Hepatic stellate cell (primary cell): Measurements from ENCODE around the gene MYH15.

Experiments
- DNase-seq: peaks from one replicate; pipeline ENCODE4 v3.0.0; 2011; ENCODE audit warnings: low spot score

MYH15 gene

DNA sequence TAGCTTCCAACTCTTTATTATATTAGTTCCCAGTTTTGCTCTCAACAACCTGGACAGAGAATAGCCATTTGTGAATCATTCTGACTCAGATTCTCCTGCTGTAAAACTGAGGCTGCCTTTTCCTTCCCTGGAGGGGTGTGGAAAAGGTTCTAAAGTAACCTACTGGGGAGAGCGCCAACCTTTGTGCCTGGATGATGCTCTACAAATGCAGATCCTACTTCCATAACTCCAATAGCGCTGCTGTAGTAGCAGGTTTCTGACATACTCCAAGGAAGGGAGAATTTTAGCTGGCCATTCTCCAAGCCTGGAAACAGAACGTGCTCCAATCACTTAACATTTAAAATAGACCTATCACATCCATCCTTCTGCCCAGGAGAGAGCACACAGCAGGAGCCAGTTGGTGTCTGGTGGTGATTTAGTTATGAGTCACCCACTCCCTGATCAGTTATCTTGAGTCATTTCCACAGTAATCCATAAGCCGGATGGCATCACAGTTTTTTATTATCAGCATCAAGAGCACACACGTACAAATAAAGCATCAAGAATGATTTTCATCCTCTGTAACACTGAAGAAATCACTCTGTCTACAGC lies 38.3 kb downstream of the MYH15 start:
- DNase-seq: peak; percentile 8

GRCh38 chr3:108471426-108471825 lies 39.0 kb downstream of the MYH15 start:
- DNase-seq: no peak

- no peak for DNase-seq
Measured at GRCh38 chr3:108469126-108469525, 41.3 kb downstream of the MYH15 start.

- DNase-seq: no peak
Measured at GRCh38 chr3:108468577-108468976, 41.8 kb downstream of the MYH15 start.

GRCh38 chr3:108462899-108463298 lies 47.5 kb downstream of the MYH15 start:
- no peak for DNase-seq

DNA sequence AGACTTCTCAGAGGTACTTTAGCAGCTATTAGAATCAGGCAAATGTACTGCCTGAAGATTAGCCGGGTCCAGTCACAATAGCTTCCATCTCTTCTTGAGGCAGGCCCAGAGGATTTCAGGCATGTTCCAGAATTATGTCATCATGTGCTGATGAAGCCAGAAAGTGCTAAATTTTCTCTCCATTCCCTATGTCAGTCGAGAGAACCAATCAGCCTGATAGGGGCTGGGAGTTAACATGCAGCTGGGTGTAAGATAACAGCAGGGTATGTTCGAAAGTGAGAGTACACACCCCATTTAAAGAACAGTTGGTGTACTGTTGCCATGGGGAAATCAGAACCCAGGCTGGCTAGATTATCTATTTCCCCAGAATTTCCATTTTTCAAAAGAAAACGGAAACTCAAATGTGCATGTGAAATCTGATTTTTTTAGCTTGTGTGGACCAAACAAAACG lies 48.7 kb downstream of the MYH15 start:
- no peak for DNase-seq

- no peak for DNase-seq
Measured at GRCh38 chr3:108459225-108459624, 51.2 kb downstream of the MYH15 start.

DNA sequence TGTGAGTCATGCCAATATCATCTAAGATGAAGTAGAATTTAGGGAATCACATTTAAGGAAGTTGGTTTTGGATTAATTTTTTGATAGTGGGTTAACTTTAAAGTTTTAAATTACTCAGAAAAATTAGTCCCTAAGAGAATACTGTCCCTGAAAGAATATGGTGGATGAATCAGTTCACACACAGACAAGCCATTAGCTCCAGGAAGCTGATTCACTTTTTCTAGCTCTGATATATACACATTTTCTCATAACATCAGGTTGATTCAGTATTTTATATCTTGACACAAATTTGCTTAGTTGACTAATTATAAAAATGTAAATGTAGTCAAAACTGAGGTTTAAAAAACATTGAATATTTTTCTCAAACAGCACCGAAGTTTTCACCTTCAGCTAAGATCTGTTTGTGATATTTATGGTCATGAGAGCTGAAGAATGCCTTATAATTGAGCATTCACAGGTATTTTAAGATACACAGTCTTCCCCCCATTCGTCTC lies 55.1 kb downstream of the MYH15 start:
- DNase-seq: no peak

DNA sequence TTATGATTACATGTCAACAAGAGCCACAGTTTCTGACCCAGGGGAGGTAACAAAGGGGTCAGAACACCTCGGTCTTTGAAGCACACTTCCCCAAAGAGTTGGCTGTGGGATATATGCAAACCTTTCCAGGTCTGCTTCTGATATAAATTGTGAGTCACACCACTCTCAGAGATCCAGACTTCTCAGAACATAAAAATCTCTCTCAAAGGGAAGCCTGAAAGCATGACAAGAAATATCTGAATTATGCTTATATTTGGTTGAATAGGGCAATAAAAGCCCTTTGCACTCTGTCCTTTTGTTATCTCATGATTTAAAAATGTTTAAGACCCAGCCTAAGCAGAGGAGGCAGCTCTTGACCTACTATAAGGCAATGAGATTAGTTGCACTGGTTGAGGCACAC lies 56.8 kb downstream of the MYH15 start:
- DNase-seq: no peak

DNA sequence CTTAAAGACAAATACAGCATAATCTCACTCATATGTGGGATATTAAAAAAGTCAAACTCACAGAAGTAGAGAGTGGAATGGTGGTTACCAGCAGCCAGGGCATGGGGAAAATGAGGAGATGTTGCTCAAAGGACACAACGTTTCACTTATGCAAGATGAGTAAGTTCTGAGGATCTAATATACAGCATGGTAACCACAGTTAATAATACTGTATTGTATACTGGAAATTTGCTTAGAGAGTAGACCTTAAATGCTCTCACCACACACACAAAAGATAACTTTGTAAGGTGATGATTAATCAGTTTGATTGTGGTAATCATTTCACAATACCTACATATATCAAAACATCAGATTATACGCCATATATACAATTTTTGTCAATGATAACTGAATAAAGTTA lies 60.0 kb downstream of the MYH15 start:
- DNase-seq: no peak

- DNase-seq: no peak
Measured at GRCh38 chr3:108448593-108448992, 61.8 kb downstream of the MYH15 start.

DNA sequence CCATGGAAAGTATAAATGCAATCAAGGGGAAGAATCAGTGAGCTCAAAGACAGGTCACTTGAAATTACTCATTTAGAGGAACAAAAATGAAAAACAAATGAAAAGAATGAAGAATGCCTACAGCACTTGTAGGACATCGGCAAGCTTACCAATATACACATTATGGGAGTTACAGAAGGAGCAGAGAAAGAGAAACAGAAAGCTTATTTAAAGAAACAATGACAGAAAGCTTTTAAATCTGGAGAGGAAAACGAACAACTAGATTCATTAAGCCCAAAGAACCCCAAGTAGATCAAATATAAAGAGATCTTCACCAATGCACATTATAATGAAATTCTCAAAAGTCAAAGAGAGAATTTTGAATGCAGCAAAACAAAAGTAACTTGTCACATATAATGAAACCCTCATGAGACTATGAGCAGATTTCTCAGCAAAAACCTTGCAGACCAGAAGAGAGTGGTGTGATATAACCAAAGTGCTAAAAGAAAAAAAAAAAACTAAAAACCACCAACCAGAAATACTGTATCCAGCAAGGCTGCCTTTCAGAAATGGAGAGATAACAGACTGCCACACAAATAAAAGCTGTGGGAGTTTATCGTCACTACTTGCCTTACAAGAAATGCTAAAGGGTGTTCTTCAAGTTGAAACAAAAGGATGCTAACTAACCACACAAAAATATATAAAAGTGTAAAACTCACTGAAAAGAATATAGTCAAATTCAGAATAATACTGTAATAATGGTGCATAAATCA lies 63.1 kb downstream of the MYH15 start:
- DNase-seq: no peak

DNA sequence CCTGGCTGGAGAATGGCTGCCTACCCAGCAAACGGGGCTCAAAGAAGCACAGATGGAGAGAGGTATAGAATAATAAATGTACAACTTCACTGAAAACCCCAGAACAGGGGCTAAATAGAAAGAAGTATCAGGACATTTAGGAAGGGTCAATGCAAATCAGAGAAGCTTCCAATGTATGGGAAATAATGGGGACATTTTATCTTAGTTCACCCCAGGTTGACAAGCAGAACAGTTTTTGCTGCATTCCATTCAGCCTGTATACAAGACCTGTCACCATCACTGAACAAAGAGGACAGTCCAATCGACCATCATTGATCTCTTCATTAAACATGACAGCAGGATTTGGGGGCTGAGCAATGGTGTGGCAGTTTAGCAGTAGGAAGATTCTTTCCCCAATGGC lies 68.1 kb downstream of the MYH15 start:
- no peak for DNase-seq

DNA sequence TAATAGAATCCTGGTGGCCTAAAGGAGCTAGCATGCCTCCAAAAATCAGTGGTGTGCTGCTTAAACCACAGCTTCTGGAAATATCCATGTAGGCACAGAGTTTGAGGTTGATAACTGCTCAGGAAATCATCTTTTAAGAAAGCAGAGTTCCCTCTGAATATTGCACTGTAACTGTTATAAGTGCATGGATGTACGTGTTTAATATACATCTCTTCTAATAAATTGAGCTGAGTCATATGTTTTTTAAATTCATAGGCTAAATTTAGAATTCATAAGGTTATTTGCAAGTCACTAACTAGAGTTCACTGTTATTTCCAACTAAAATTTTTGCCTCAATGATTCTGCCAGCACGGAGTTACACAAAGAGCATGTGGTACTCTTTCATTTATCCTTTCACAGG lies 68.9 kb downstream of the MYH15 start:
- DNase-seq: no peak

DNA sequence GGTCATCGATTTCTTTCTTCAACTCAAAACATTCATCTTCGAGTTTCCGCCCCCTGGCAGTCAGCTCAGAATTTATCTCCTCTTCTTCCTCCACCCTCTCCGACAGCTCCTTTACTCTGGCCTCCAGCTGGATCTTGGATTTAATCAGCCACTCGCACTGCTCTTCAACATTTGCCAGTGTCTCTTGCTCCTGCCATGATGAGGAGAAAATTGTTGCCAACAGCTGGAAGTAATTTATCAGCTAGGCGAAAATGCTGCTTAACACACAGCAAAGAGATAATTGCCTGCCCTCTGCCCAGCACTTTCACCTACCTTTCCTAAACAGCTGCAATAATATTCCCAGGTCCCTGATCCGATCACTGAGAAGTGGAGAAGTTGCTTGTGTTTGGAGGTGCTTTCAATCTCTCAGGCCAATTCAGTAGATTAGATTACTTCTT lies 69.3 kb downstream of the MYH15 start:
- no peak for DNase-seq

- no peak for DNase-seq
Measured at GRCh38 chr3:108438542-108438941, 71.9 kb downstream of the MYH15 start.

DNA sequence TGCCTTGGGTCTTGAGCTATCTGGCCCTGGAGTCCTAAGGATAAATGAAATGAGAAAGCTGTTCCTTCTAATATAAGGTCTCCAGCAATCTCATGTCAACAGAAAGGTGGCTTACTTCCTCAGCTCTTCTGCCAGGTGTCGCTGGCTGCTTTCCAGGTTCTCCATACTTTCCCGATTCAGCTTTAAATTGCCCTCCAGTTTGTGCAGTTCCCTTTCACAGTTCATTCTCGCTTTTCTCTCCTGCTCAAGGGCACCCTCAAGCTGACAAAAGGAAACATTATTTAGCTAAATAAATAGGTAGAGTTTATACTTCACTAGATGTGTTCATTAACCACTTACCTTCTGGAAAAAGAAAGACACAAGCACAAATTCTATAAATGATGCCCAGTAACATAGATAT lies 73.0 kb downstream of the MYH15 start:
- DNase-seq: no peak

DNA sequence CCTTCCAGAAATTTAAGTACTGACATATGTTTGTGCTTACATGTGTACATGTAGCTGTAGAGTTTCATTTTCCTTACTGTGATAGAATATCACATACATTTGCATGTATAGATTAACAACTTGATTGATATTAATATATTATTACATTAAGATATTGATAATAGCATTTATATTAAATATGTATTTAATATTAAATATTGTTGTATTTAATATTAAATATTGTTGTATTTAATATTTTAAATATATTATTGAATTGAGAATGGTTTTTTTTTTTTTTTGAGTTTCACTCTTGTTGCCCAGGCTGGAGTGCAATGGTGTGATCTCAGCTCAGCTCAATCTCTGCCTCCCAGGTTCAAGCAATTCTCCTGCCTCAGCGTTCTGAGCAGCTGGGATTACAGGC lies 76.5 kb downstream of the MYH15 start:
- DNase-seq: no peak

GRCh38 chr3:108432431-108432830 lies 78.0 kb downstream of the MYH15 start:
- DNase-seq: no peak

- no peak for DNase-seq
Measured at GRCh38 chr3:108430540-108430939, 79.9 kb downstream of the MYH15 start.

- DNase-seq: no peak
Measured at GRCh38 chr3:108428586-108428985, 81.8 kb downstream of the MYH15 start.

DNA sequence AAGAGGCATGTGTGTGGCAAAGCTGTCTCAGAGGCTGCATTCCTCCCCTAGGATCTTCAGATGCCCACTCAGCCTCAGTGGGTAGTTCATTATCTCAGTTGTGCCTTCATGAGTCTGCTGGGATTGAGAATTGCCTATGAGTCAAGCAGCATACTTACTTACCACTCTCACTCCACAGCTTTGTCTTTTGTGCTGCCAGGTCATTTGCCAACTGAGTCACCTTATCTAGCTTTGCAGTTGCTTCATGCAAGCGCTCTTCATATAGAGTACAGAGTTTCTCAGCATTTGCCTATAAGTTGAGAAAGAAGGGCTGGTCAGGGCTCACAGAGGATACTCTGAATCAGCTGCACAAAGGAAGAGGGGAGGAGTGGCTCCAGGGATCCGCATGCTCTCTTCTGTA lies 89.5 kb downstream of the MYH15 start:
- DNase-seq: no peak

GRCh38 chr3:108416111-108416869 lies 94.1 kb downstream of the MYH15 start:
- no peak for DNase-seq
